Smooth muscle cell (in vitro differentiated cells): ENCODE data around the gene TMEM213. TPM values are rescaled to one million over a fixed set of nuclear protein-coding genes. Genes with fewer than 3 reads are reported as not detected.

Experiments used
- DNase-seq: peaks from one replicate; lab custom pipeline; 2025; ENCODE audit not compliant: unreplicated experiment; lab: John Stamatoyannopoulos, UW
- H2AFZ ChIP-seq: fragments of 200-600 bp; sonication (generic); 2 replicates; pipeline ENCODE4 v1.6.0; 2016; ENCODE audit warnings: antibody characterized with exemption, low read depth, mild to moderate bottlenecking
- H3F3A ChIP-seq: fragments of 200-600 bp; sonication (generic); 2 replicates; pipeline ENCODE4 v1.6.0; 2017; ENCODE audit warnings: antibody characterized with exemption, low read depth
- H3K27ac ChIP-seq: fragments of 200-600 bp; sonication (generic); 2 replicates; pipeline ENCODE4 v1.5.1; 2016; ENCODE audit warnings: low read depth, mild to moderate bottlenecking
- H3K27me3 ChIP-seq: fragments of 200-600 bp; sonication (generic); 2 replicates; pipeline ENCODE4 v1.6.1; 2016; ENCODE audit warnings: low read depth, mild to moderate bottlenecking
- H3K36me3 ChIP-seq: fragments of 200-600 bp; sonication (generic); 2 replicates; pipeline ENCODE4 v1.5.1; 2016; ENCODE audit warnings: low read depth
- H3K4me1 ChIP-seq: fragments of 200-600 bp; sonication (generic); 2 replicates; pipeline ENCODE4 v1.5.1; 2016; ENCODE audit warnings: low read depth
- H3K4me2 ChIP-seq: fragments of 200-600 bp; sonication (generic); 2 replicates; pipeline ENCODE4 v1.6.0; 2016; ENCODE audit warnings: mild to moderate bottlenecking
- H3K4me3 ChIP-seq: fragments of 200-600 bp; sonication (generic); 2 replicates; pipeline ENCODE4 v1.5.1; 2016; ENCODE audit warnings: mild to moderate bottlenecking
- H3K79me2 ChIP-seq: fragments of 200-600 bp; sonication (generic); 2 replicates; pipeline ENCODE4 v1.6.0; 2016; ENCODE audit warnings: low read depth, mild to moderate bottlenecking
- H3K9ac ChIP-seq: fragments of 200-600 bp; sonication (generic); 2 replicates; pipeline ENCODE4 v1.6.0; 2016; ENCODE audit warnings: low read depth
- H3K9me3 ChIP-seq: fragments of 200-600 bp; sonication (generic); replicated peaks from 2 replicates; pipeline ENCODE4 v1.5.1; 2016; ENCODE audit warnings: low read depth
- H4K20me1 ChIP-seq: fragments of 200-600 bp; sonication (generic); 2 replicates; pipeline ENCODE4 v1.6.0; 2016; ENCODE audit warnings: low read depth
- WGBS: methylation state at CpG from one replicate; pipeline ENCODE4 v1.1.7; 2016; ENCODE audit warnings: low lambda C conversion rate; 5-methylcytosine and 5-hydroxymethylcytosine counted together
- polyA plus RNA-seq: library from polyadenylated mRNA; unstranded; fragments of >200 nt; fragmentation: Nextera tagmentation; extraction: Ambion mirVana; gene quantifications from 2 replicates; pipeline ENCODE4 v1.2.1, GENCODE V29; 2016
- total RNA-seq: library from RNA; depleted of rRNA; stranded (reverse); fragments of >200 nt; gene quantifications from 2 replicates; pipeline ENCODE4 v1.2.3, GENCODE V29; 2014
- TF ChIP-seq, protein P1 (sequence below): fragments of 200-600 bp; sonication (generic); IDR thresholded peaks from 2 replicates; pipeline ENCODE4 v1.5.1; 2017; ENCODE audit warnings: borderline replicate concordance, mild to moderate bottlenecking, antibody characterized with exemption; ENCODE audit not compliant: insufficient read depth, poor library complexity, severe bottlenecking

TMEM213 gene
- total and polyA plus RNA-seq, 2 experiments from 2014 or later, result not detected

DNA sequence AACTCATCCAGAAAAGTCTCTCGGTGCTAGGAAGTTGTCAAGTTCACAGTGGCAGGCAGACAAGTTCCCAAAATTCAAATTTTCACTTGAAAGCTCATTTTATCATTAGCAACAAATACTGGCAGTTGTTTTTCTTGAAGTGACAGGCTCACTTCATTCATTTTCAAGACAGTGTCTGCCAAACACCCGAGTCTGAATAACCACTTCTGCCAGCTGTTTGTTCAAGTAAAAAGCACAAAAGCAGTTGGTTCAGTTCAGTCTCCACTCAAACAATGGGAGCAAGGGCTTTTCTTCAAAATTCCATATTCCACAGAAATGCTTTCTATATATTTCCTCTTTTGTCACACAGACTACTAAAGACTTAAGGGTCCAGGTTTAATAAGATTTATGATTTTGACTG is 47.9 kb downstream of the TMEM213 start:
- Histone ChIP-seq H3K4me3 (no peak overlapping the region), H3K4me1 (peaks cover 4% of the 10 kb centered on the region), H3K4me2 (no peak overlapping the region), H3K27me3 (no peaks in the 10 kb centered on the region), H2AFZ (no peak overlapping the region), H4K20me1 (no peaks in the 10 kb centered on the region), H3K79me2 (no peaks in the 10 kb centered on the region), H3F3A (peaks cover 4% of the 10 kb centered on the region), H3K9me3 (no peaks in the 10 kb centered on the region), H3K36me3 (peaks cover 3% of the 10 kb centered on the region), H3K9ac (no peak overlapping the region), H3K27ac (no peak overlapping the region)
- no peak for DNase-seq
- TF ChIP-seq, protein P1, sequence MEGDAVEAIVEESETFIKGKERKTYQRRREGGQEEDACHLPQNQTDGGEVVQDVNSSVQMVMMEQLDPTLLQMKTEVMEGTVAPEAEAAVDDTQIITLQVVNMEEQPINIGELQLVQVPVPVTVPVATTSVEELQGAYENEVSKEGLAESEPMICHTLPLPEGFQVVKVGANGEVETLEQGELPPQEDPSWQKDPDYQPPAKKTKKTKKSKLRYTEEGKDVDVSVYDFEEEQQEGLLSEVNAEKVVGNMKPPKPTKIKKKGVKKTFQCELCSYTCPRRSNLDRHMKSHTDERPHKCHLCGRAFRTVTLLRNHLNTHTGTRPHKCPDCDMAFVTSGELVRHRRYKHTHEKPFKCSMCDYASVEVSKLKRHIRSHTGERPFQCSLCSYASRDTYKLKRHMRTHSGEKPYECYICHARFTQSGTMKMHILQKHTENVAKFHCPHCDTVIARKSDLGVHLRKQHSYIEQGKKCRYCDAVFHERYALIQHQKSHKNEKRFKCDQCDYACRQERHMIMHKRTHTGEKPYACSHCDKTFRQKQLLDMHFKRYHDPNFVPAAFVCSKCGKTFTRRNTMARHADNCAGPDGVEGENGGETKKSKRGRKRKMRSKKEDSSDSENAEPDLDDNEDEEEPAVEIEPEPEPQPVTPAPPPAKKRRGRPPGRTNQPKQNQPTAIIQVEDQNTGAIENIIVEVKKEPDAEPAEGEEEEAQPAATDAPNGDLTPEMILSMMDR, result no peak
- 50% methylated on average over 2 of the region's 2 CpGs for WGBS

DNA sequence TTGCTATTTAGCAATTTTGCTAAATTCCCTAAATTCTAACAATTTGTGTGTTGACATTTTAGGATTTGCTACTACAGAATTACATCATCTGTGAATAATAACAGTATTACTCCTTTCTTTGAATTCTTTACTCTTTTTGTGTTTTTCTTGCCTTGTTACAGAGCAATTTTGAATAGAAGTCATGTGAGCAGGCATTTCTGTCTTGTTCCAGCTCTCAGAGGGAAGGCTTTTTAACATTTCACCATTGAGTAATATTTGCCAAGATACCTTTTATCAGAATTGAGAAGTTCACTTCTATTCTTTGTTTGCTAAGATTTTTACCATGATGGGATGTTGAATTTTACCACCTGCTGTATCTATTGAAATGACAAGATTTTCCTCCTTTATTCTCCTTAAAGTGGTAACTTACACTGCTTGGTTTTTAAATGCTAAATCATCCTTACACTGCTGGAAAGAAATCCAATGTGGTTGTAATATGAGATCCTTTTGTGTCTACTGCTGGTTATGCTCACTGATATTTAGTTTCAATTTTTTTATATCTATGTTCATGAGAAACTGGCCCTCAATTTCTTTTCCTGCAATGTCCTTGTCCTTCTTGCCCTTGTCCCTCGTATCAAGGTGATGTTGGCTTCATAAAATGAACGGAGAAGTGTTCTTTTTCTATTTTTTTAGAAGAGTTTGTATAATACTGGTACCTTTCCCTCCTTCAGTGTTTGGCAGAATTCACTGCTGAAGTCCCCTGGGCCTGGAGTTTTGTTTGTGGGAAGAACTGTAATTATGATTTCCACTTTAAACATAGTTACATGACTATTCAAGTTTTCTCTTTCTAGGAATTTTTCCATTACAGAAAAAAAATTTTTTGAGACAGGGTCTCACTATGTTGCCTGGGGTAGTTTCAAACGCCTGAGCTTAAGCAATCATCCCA is 50.5 kb downstream of the TMEM213 start:
- no peak overlapping the region for H3K27ac ChIP-seq
- DNase-seq, result no peak

DNA sequence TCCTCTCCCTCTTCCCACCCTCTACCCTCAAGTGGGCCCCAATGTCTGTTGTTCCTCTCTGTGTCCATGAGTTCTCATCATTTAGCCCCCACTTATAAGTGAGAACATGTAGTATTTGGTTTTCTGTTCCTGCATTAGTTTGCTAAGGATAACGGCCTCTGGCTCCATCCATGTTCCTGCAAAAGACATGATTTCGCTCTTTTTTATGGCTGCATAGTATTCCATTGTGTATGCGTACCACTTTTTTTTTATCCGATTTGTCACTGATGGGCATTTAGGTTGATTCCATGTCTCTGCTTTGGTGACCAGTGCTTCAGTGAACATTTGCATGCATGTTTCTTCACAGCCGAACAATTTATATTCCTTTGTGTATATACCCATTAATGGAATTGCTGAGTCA is 51.9 kb downstream of the TMEM213 start:
- Histone ChIP-seq H4K20me1 (no peaks in the 10 kb centered on the region), H3K4me1 (no peaks in the 10 kb centered on the region), H3K9me3 (no peaks in the 10 kb centered on the region), H3K36me3 (peaks cover 4% of the 10 kb centered on the region), H3F3A (no peaks in the 10 kb centered on the region), H3K4me2 (no peak overlapping the region), H3K27ac (no peak overlapping the region), H3K9ac (no peak overlapping the region), H2AFZ (no peak overlapping the region), H3K27me3 (no peaks in the 10 kb centered on the region), H3K4me3 (no peak overlapping the region), H3K79me2 (no peaks in the 10 kb centered on the region)
- 97% methylated on average over 5 of the region's 5 CpGs for WGBS
- DNase-seq, result no peak
- TF ChIP-seq, protein P1, result no peak

More for the DNA sequence above, 50.5 kb downstream of the TMEM213 start:
- no peak overlapping the region for H3K4me2 ChIP-seq
- no peak overlapping the region for H2AFZ ChIP-seq
- H3K27me3 ChIP-seq, result no peaks in the 10 kb centered on the region
- H3K9ac ChIP-seq, result no peak overlapping the region
- TF ChIP-seq, protein P1, result no peak
- no peaks in the 10 kb centered on the region for H3F3A ChIP-seq
- no peaks in the 10 kb centered on the region for H3K4me1 ChIP-seq
- peaks cover 4% of the 10 kb centered on the region for H3K36me3 ChIP-seq
- H3K4me3 ChIP-seq, result no peak overlapping the region
- H4K20me1 ChIP-seq, result no peaks in the 10 kb centered on the region
- H3K9me3 ChIP-seq, result no peaks in the 10 kb centered on the region
- WGBS, result 93% methylated on average over 3 of the region's 3 CpGs
- no peaks in the 10 kb centered on the region for H3K79me2 ChIP-seq
